BE2C (cell line): ENCODE measurements around the gene DRC3.

Experiments
- DNase-seq: peaks from one replicate; pipeline ENCODE4 v3.0.0-alpha.2; 2020
- H3K27me3 ChIP-seq: fragments of 250-450 bp; sonication (Bioruptor Pico); 2 replicates; pipeline ENCODE4 v1.5.1; 2020; ENCODE audit warnings: mild to moderate bottlenecking
- H3K36me3 ChIP-seq: fragments of 250-450 bp; sonication (Bioruptor Pico); 2 replicates; pipeline ENCODE4 v1.5.1; 2020; ENCODE audit warnings: mild to moderate bottlenecking
- H3K4me1 ChIP-seq: fragments of 250-450 bp; sonication (Bioruptor Pico); 2 replicates; pipeline ENCODE4 v1.5.1; 2020
- H3K4me3 ChIP-seq: 2 replicates; pipeline ENCODE4 v1.5.1; 2011; ENCODE audit warnings: low read depth, low read length
- H3K9me3 ChIP-seq: fragments of 250-450 bp; sonication (Bioruptor Pico); 2 replicates; pipeline ENCODE4 v1.5.1; 2020
- CTCF ChIP-seq: IDR thresholded peaks from 2 replicates; pipeline ENCODE4 v1.5.1; 2012; ENCODE audit warnings: mild to moderate bottlenecking, low read depth, low read length

Gene DRC3

GRCh38 chr17:18019838-18020154 lies 47.1 kb downstream of the DRC3 start:
- H3K27me3 ChIP-seq, result no peaks in the 10 kb centered on the region
- no peak for DNase-seq
- H3K4me1 ChIP-seq, result peaks cover 3% of the 10 kb centered on the region; the same call in 1 of the 2 replicates
- no peaks in the 10 kb centered on the region for H3K9me3 ChIP-seq
- H3K36me3 ChIP-seq, result no peaks in the 10 kb centered on the region
- no peak overlapping the region for H3K4me3 ChIP-seq
- no peak for TF ChIP-seq CTCF

GRCh38 chr17:18020971-18021370 lies 48.3 kb downstream of the DRC3 start:
- no peaks in the 10 kb centered on the region for H3K36me3 ChIP-seq
- no peaks in the 10 kb centered on the region for H3K27me3 ChIP-seq

GRCh38 chr17:18021372-18021771 lies 48.7 kb downstream of the DRC3 start:
- no peak overlapping the region for H3K4me3 ChIP-seq
- H3K36me3 ChIP-seq, result no peaks in the 10 kb centered on the region
- peaks cover 3% of the 10 kb centered on the region; the same call in 1 of the 2 replicates for H3K4me1 ChIP-seq
- no peaks in the 10 kb centered on the region for H3K9me3 ChIP-seq
- no peaks in the 10 kb centered on the region for H3K27me3 ChIP-seq
- DNase-seq, result no peak
- no peak for TF ChIP-seq CTCF

More at GRCh38 chr17:18020971-18021370, 48.3 kb downstream of the DRC3 start:
- no peak for TF ChIP-seq CTCF
- peaks cover 3% of the 10 kb centered on the region; the same call in 1 of the 2 replicates for H3K4me1 ChIP-seq
- H3K9me3 ChIP-seq, result no peaks in the 10 kb centered on the region
- no peak for DNase-seq
- H3K4me3 ChIP-seq, result no peak overlapping the region

GRCh38 chr17:18025241-18025944 lies 52.7 kb downstream of the DRC3 start:
- no peak for DNase-seq
- no peaks in the 10 kb centered on the region for H3K27me3 ChIP-seq
- no peaks in the 10 kb centered on the region for H3K9me3 ChIP-seq
- no peaks in the 10 kb centered on the region; the same call in 1 of the 2 replicates for H3K36me3 ChIP-seq
- H3K4me3 ChIP-seq, result no peak overlapping the region
- TF ChIP-seq CTCF, result no peak
- peaks cover 3% of the 10 kb centered on the region; the same call in 1 of the 2 replicates for H3K4me1 ChIP-seq

GRCh38 chr17:18025945-18026776 lies 53.5 kb downstream of the DRC3 start:
- no peaks in the 10 kb centered on the region; the same call in 1 of the 2 replicates for H3K36me3 ChIP-seq
- DNase-seq, result peak; percentile 64
- TF ChIP-seq CTCF, result no peak
- H3K27me3 ChIP-seq, result no peaks in the 10 kb centered on the region
- peaks cover 3% of the 10 kb centered on the region; the same call in 1 of the 2 replicates for H3K4me1 ChIP-seq
- H3K4me3 ChIP-seq, result no peak overlapping the region
- no peaks in the 10 kb centered on the region for H3K9me3 ChIP-seq

- no peak for TF ChIP-seq CTCF
Observed at GRCh38 chr17:18027280-18027679, 54.6 kb downstream of the DRC3 start.

More at GRCh38 chr17:18027280-18027679, 54.6 kb downstream of the DRC3 start:
- Histone ChIP-seq H3K36me3 (no peaks in the 10 kb centered on the region; the same call in 1 of the 2 replicates), H3K4me1 (peaks cover 3% of the 10 kb centered on the region; the same call in 1 of the 2 replicates), H3K4me3 (no peak overlapping the region), H3K27me3 (no peaks in the 10 kb centered on the region), H3K9me3 (no peaks in the 10 kb centered on the region)
- no peak for DNase-seq
